H1 (cell line): ENCODE results near the gene MFAP1. TPM values are rescaled to one million over a fixed set of nuclear protein-coding genes. Genes with fewer than 3 reads are reported as not detected.
"Not testable (repeated sequence)": the region's sequence is repeated elsewhere in the genome, so short reads cannot be mapped to it uniquely, and the experiment has no call there.

Source experiments
- CTCF ChIA-PET: fragments of 300-600 bp; sonication (Branson Sonifier 250); formaldehyde crosslinking; loops from one replicate; lab custom pipeline; 2021; ENCODE audit not compliant: partially characterized antibody; lab: Charles Lee
- POLR2A ChIA-PET: fragments of 300-600 bp; sonication (Branson Sonifier 250); formaldehyde crosslinking; loops from one replicate; lab custom pipeline; 2021; ENCODE audit warnings: inconsistent platforms; ENCODE audit not compliant: partially characterized antibody; lab: Charles Lee
- DNase-seq, 2 experiments: peaks; one replicate each; pipeline versions ENCODE4 v3.0.0 to v3.0.0-alpha.2; 2010 to 2022; ENCODE audit warnings: low spot score in 2 of 2, low read depth in 1 of 2, mixed read lengths in 1 of 2
- FAIRE-seq: peaks from 2 replicates; lab custom pipeline; 2011; peaks lifted over from hg19 to GRCh38; lab: Jason Lieb, UNC
- H2AFZ ChIP-seq: 2 replicates; pipeline ENCODE4 v1.8.1; 2012; ENCODE audit warnings: low read length, inconsistent platforms
- H2AK5ac ChIP-seq: 2 replicates; pipeline ENCODE4 v1.6.1; 2013; ENCODE audit warnings: low read depth, low read length
- H2BK120ac ChIP-seq: replicated peaks from 2 replicates; pipeline ENCODE3; 2013; ENCODE audit warnings: low read depth, low read length, inconsistent platforms
- H2BK12ac ChIP-seq: 2 replicates; pipeline ENCODE4 v1.6.1; 2013; ENCODE audit warnings: low read depth, low read length
- H2BK15ac ChIP-seq: 2 replicates; pipeline ENCODE4 v1.6.1; 2013; ENCODE audit warnings: low read length
- H2BK20ac ChIP-seq: 2 replicates; pipeline ENCODE4 v1.6.1; 2013; ENCODE audit warnings: low read length
- H2BK5ac ChIP-seq: 2 replicates; pipeline ENCODE4 v1.6.1; 2013; ENCODE audit warnings: low read depth, low read length
- H3K14ac ChIP-seq: 2 replicates; pipeline ENCODE4 v1.6.1; 2013; ENCODE audit warnings: inconsistent platforms; ENCODE audit not compliant: insufficient read length
- H3K18ac ChIP-seq: 2 replicates; pipeline ENCODE4 v1.6.1; 2013; ENCODE audit warnings: low read length; ENCODE audit errors: extremely low read depth
- H3K23ac ChIP-seq: 2 replicates; pipeline ENCODE4 v1.6.1; 2013; ENCODE audit warnings: inconsistent platforms; ENCODE audit not compliant: insufficient read length
- H3K23me2 ChIP-seq: 2 replicates; pipeline ENCODE4 v1.6.1; 2013; ENCODE audit warnings: low read depth, low read length
- H3K27ac ChIP-seq: 2 replicates; pipeline ENCODE4 v1.6.1; 2011; ENCODE audit warnings: low read depth, low read length, inconsistent platforms
- H3K27me3 ChIP-seq, 4 experiments: replicated peaks in 1 of 4; 1 replicate in 1 of 4; 2 replicates in 3 of 4; pipeline versions ENCODE4 v1.6.1 to v1.8.1; 2011 to 2013; ENCODE audit warnings: low read length in 3 of 4, mild to moderate bottlenecking in 3 of 4, inconsistent platforms in 2 of 4, mixed read lengths in 2 of 4, moderate library complexity in 1 of 4; ENCODE audit not compliant: control insufficient read depth in 3 of 4, insufficient read depth in 3 of 4; ENCODE audit errors: extremely low read depth in 1 of 4
- H3K36me3 ChIP-seq, 4 experiments: 2 replicates each; pipeline versions ENCODE4 v1.6.1 to v1.8.1; 2011 to 2013; ENCODE audit warnings: mild to moderate bottlenecking in 4 of 4, low read length in 3 of 4, moderate library complexity in 2 of 4, control low read depth in 1 of 4, inconsistent platforms in 1 of 4; ENCODE audit not compliant: insufficient read depth in 4 of 4, control insufficient read depth in 2 of 4
- H3K4ac ChIP-seq: replicated peaks from 2 replicates; pipeline ENCODE3; 2013; ENCODE audit warnings: low read length, low read depth, mixed read lengths, inconsistent platforms; ENCODE audit not compliant: insufficient read length
- H3K4me1 ChIP-seq, 4 experiments: replicated peaks in 1 of 4; 1 replicate in 1 of 4; 2 replicates in 3 of 4; pipeline versions ENCODE4 v1.6.1 to v1.8.1; 2011 to 2013; ENCODE audit warnings: low read length in 3 of 4, inconsistent platforms in 2 of 4, mixed read lengths in 1 of 4; ENCODE audit not compliant: insufficient read depth in 4 of 4, control insufficient read depth in 3 of 4
- H3K4me2 ChIP-seq, 2 experiments: 2 replicates each; pipeline versions ENCODE4 v1.6.1 to v1.8.1; 2011 to 2013; ENCODE audit warnings: low read depth in 2 of 2, low read length in 2 of 2, control low read depth in 1 of 2, inconsistent platforms in 1 of 2, mild to moderate bottlenecking in 1 of 2; ENCODE audit not compliant: insufficient read depth in 1 of 2
- H3K4me3 ChIP-seq, 4 experiments: fragments of 200-600, 300-600 bp in 1 of 4; sonication (generic), shearing (Covaris generic), sonication (Bioruptor Twin) in 1 of 4; 2 replicates each; pipeline versions ENCODE4 v1.5.1 to v1.8.1; 2011 to 2016; ENCODE audit warnings: low read length in 4 of 4, low read depth in 3 of 4, control low read depth in 2 of 4, inconsistent platforms in 2 of 4, mild to moderate bottlenecking in 2 of 4, mixed read lengths in 1 of 4, moderate library complexity in 1 of 4; ENCODE audit not compliant: insufficient read depth in 2 of 4; ENCODE audit errors: extremely low read depth in 1 of 4
- H3K56ac ChIP-seq: replicated peaks from 2 replicates; pipeline ENCODE3; 2013; ENCODE audit warnings: low read depth, mild to moderate bottlenecking, mixed read lengths, low read length, inconsistent platforms; ENCODE audit not compliant: insufficient read length
- H3K79me1 ChIP-seq: 2 replicates; pipeline ENCODE4 v1.6.1; 2013; ENCODE audit warnings: low read depth, low read length, control low read depth
- H3K79me2 ChIP-seq, 2 experiments: 2 replicates each; pipeline versions ENCODE4 v1.6.1 to v1.8.1; 2012 to 2013; ENCODE audit warnings: low read length in 2 of 2, mild to moderate bottlenecking in 2 of 2, inconsistent platforms in 1 of 2; ENCODE audit not compliant: insufficient read depth in 2 of 2, control insufficient read depth in 1 of 2
- H3K9ac ChIP-seq, 4 experiments: replicated peaks in 1 of 4; 1 replicate in 1 of 4; 2 replicates in 3 of 4; pipeline versions ENCODE4 v1.6.1 to v1.8.1; 2011 to 2013; ENCODE audit warnings: low read depth in 3 of 4, low read length in 3 of 4, control low read depth in 2 of 4, mild to moderate bottlenecking in 2 of 4, moderate library complexity in 2 of 4, inconsistent platforms in 1 of 4; ENCODE audit errors: extremely low read depth in 1 of 4
- H3K9me3 ChIP-seq, 2 experiments: 2 replicates each; pipeline versions ENCODE4 v1.6.1 to v1.8.1; 2012 to 2013; ENCODE audit warnings: mild to moderate bottlenecking in 2 of 2, moderate library complexity in 2 of 2, control low read depth in 1 of 2, inconsistent platforms in 1 of 2, low read depth in 1 of 2, low read length in 1 of 2, mixed read lengths in 1 of 2; ENCODE audit not compliant: insufficient read depth in 2 of 2
- H4K20me1 ChIP-seq, 2 experiments: replicated peaks in 1 of 2; 2 replicates each; pipeline versions ENCODE3 to v1.8.1; 2011 to 2013; ENCODE audit warnings: inconsistent platforms in 2 of 2, low read length in 2 of 2, mild to moderate bottlenecking in 1 of 2; ENCODE audit not compliant: insufficient read depth in 2 of 2, control insufficient read depth in 1 of 2
- H4K5ac ChIP-seq: 2 replicates; pipeline ENCODE4 v1.6.1; 2013; ENCODE audit warnings: low read length, low read depth, mixed read lengths, inconsistent platforms; ENCODE audit not compliant: insufficient read length
- H4K8ac ChIP-seq: 2 replicates; pipeline ENCODE4 v1.8.0; 2013; ENCODE audit warnings: mild to moderate bottlenecking, moderate library complexity, low read length, inconsistent platforms; ENCODE audit not compliant: insufficient read depth; ENCODE audit errors: extremely low read depth
- H4K91ac ChIP-seq: replicated peaks from 2 replicates; pipeline ENCODE3; 2013; ENCODE audit warnings: low read length, mixed read lengths, inconsistent platforms; ENCODE audit not compliant: insufficient read length
- WGBS, 2 experiments: shearing (Covaris generic) in 1 of 2; methylation state at CpG; one replicate each; pipeline versions ENCODE4 v1.1.6 to v1.1.7; 2013 to 2015; ENCODE audit warnings: low lambda C conversion rate in 2 of 2, mixed read lengths in 2 of 2, inconsistent platforms in 1 of 2, low coverage in 1 of 2, missing lambda C conversion rate in 1 of 2; ENCODE audit not compliant: insufficient replicate concordance in 2 of 2, insufficient coverage in 1 of 2, insufficient read length in 1 of 2; ENCODE audit errors: extremely low coverage in 1 of 2, missing lambda C conversion rate in 1 of 2; 5-methylcytosine and 5-hydroxymethylcytosine counted together
- polyA plus RNA-seq, 7 experiments: library from polyadenylated mRNA; depleted of rRNA in 3 of 7; stranded (reverse) in 5 of 7; unstranded in 2 of 7; fragments of >200 nt in 5 of 7; fragments of 200-250 nt in 2 of 7; gene quantifications; 1 replicate in 5 of 7; 2 replicates in 1 of 7; 4 replicates in 1 of 7; pipeline versions ENCODE4 v1.2.1 to v1.2.3, GENCODE V29; 2011 to 2013; ENCODE audit warnings: missing spikeins in 2 of 7, mixed read lengths in 2 of 7
- total RNA-seq: library from RNA; stranded (reverse); fragmentation: NEBNext Ultra II Directional; extraction: Animal tissue kit (Norgen Biotek cat#: 25700); gene quantifications from 2 replicates; pipeline ENCODE4 v1.2.1, GENCODE V29; 2021

Gene MFAP1
- total and polyA plus RNA-seq, 2 of the 8 experiments (the other 6 are each of a cell fraction or from before 2014, with no cell fraction given): 23.6 to 36.7 TPM

DNA sequence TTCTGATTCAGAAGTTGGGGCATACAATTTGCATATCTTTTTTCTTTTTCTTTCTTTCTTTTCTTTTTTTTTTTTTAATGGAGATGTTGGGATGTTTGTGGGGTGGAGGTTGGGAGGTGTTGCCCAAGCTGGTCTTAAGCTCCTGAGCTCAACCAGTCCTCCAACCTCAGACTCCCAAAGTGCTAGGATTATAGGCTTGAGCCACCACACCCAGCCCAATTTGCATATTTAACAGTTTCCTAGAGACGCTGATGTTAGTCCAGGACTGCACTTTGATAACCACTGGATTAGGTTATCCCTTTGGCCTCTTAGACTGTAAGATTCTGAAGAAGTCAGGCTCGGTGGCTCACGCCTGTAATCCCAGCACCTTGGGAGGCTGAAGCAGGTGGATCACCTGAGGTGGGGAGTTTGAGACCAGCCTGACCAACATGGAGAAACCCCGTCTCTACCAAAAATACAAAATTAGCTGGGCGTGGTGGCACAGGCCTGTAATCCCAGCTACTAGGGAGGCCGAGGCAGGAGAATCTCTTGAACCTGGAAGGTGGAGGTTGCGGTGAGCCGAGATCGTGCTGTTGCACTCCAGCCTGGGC is 5.6 kb upstream of the MFAP1 start:
- H4K5ac ChIP-seq, DNase-seq, H4K8ac ChIP-seq, H3K27ac ChIP-seq, H3K23me2 ChIP-seq, H2BK12ac ChIP-seq, H2AK5ac ChIP-seq, H2BK15ac ChIP-seq, H2BK20ac ChIP-seq, H3K4me3 ChIP-seq, H2BK120ac ChIP-seq, H3K4me1 ChIP-seq, H3K4me2 ChIP-seq, POLR2A ChIA-PET, FAIRE-seq, H4K20me1 ChIP-seq, H3K18ac ChIP-seq, H3K9me3 ChIP-seq, H3K79me1 ChIP-seq, H3K79me2 ChIP-seq, H2AFZ ChIP-seq, H3K56ac ChIP-seq, H3K14ac ChIP-seq, H2BK5ac ChIP-seq, H3K23ac ChIP-seq, H4K91ac ChIP-seq, CTCF ChIA-PET, H3K36me3 ChIP-seq, H3K9ac ChIP-seq, H3K4ac ChIP-seq: not testable (repeated sequence)
- WGBS, 2 experiments: 89% methylated on average over 6 of the region's 9 CpGs; no CpG with 5 or more reads in 1 of the 2 experiments
- peaks cover 0 to 14% (median 3%) of the 10 kb centered on the region in 4 experiments; a peak in 4 of 7 replicates for H3K27me3 ChIP-seq
